ENCODE measurements around the gene KCNQ4. TPM values are rescaled to one million over a fixed set of nuclear protein-coding genes. Genes with fewer than 3 reads are reported as not detected.

The KCNQ4 gene
- polyA plus RNA-seq, 3 donors: 0.13 TPM; not detected in 2

DNA sequence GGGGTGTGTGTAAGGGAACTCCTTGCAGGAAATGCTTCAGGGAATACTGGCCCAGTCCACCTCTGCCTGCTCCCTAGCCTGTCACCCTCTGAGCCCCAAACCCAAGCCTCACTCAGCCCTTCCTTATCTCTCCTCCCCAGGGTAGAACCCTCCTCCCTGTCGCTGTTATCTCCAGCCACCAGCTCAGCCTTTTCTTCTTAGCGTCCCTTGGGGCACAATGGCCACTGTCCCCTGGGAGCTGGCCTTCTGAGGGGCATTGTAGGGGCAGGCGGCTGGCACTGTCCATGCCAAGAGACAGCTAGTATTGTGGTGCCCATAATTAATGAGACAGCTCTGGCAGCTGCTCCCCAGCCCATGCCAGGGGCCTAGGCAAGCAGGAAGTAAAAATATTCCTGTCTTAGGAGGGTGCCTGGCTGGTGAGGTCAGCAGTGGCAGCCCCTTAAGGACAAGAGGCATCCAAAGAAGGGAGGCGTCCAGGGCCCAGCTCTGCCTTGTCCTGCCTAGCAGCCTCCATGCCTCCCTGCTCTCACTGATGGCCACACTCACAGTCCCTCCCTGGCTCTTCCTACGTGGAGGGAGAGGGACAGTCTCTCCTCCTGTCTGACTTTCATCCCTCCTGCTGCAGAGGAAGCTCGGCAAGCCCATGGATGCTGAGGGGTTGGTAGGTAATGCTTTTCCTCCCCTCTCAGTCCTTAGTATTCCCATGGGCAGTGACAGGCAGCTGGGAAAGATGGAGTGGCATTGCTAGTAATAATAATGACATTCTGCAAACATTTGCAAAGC is 37.5 kb downstream of the KCNQ4 start:
- Histone ChIP-seq H3K4me3 (replicated peaks in 1 of 3; ENCODE audit: low read depth in 2 of 3, low read length in 3 of 3) (no peak overlapping the region), H2AFZ (ENCODE audit: insufficient read depth, low read depth, low read length, poor library complexity, severe bottlenecking) (no peak overlapping the region), H3K27me3 (ENCODE audit: control insufficient read depth in 2 of 2, insufficient read depth in 2 of 2, low read length in 2 of 2) (peaks cover 0 to 34% of the 10 kb centered on the region in 2 donors), H3K27ac (ENCODE audit: low read depth in 1 of 2, low read length in 2 of 2) (no peak overlapping the region), H3K36me3 (replicated peaks in 1 of 2; ENCODE audit: control insufficient read depth in 1 of 2, insufficient read depth in 2 of 2, low read length in 2 of 2) (no peaks in the 10 kb centered on the region), H3K9me3 (replicated peaks in 1 of 2; ENCODE audit: control insufficient read depth in 1 of 2, insufficient read depth in 1 of 2, low read length in 2 of 2) (no peaks in the 10 kb centered on the region), H3K4me2 (replicated peaks; ENCODE audit: extremely low read depth, low read length, poor library complexity, severe bottlenecking) (no peak overlapping the region), H4K20me1 (ENCODE audit: insufficient read depth, low read length) (no peaks in the 10 kb centered on the region), H3K9ac (ENCODE audit: insufficient read depth, low read length, poor library complexity, severe bottlenecking) (no peak overlapping the region), H3K79me2 (ENCODE audit: insufficient read depth, low read length) (no peaks in the 10 kb centered on the region), H3K4me1 (ENCODE audit: control insufficient read depth in 1 of 2, insufficient read depth in 2 of 2, low read length in 2 of 2) (peaks cover 25 to 26% of the 10 kb centered on the region in 2 donors)
- Mint-ChIP-seq H3K27ac (no peak overlapping the region), H3K27me3 (ENCODE audit: low read depth in 3 of 3) (peaks cover 27 to 38% (median 33%) of the 10 kb centered on the region in 3 donors), H3K36me3 (peaks cover 0 to 3% of the 10 kb centered on the region in 2 donors), H3K4me3 (no peak overlapping the region), H3K9me3 (peaks cover 0 to 3% (median 0%) of the 10 kb centered on the region in 7 donors), H3K4me1 (peaks cover 30% of the 10 kb centered on the region)
- WGBS (ENCODE audit: insufficient coverage): 92% methylated on average over 2 of the region's 6 CpGs
- DNase-seq: no peak
- TF ChIP-seq, protein P1, sequence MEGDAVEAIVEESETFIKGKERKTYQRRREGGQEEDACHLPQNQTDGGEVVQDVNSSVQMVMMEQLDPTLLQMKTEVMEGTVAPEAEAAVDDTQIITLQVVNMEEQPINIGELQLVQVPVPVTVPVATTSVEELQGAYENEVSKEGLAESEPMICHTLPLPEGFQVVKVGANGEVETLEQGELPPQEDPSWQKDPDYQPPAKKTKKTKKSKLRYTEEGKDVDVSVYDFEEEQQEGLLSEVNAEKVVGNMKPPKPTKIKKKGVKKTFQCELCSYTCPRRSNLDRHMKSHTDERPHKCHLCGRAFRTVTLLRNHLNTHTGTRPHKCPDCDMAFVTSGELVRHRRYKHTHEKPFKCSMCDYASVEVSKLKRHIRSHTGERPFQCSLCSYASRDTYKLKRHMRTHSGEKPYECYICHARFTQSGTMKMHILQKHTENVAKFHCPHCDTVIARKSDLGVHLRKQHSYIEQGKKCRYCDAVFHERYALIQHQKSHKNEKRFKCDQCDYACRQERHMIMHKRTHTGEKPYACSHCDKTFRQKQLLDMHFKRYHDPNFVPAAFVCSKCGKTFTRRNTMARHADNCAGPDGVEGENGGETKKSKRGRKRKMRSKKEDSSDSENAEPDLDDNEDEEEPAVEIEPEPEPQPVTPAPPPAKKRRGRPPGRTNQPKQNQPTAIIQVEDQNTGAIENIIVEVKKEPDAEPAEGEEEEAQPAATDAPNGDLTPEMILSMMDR (IDR thresholded peaks at IDR 0.05): no peak
- intact Hi-C loops (cut with micrococcal nuclease): no loop called here

DNA sequence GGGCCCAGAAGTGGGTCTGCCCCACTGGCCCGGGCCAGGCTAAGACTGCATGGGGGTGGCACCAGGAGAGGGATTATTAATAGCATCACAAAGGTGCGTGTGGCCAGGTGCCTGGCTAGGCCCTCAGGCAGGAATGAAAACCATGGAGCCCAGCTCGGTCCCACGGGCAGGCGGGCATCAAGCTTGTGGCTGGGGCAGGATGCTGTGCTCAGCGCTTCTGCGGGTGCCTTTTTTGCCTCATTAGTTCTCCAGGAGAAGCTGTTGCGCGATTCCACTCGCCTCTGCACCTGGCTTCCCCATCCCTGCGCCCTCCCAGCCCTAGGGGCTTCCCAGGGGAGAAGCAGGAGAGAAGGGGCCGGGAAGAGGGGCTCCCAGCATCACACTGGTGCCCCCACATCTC is 39.3 kb downstream of the KCNQ4 start:
- peaks cover 31% of the 10 kb centered on the region for H3K4me1 Mint-ChIP-seq
- Histone ChIP-seq H3K4me2 (replicated peaks; ENCODE audit: extremely low read depth, low read length, poor library complexity, severe bottlenecking) (no peak overlapping the region), H2AFZ (ENCODE audit: insufficient read depth, low read depth, low read length, poor library complexity, severe bottlenecking) (no peak overlapping the region), H3K27ac (ENCODE audit: low read depth in 1 of 2, low read length in 2 of 2) (no peak overlapping the region), H3K36me3 (replicated peaks in 1 of 2; ENCODE audit: control insufficient read depth in 1 of 2, insufficient read depth in 2 of 2, low read length in 2 of 2) (no peaks in the 10 kb centered on the region), H3K4me1 (ENCODE audit: control insufficient read depth in 1 of 2, insufficient read depth in 2 of 2, low read length in 2 of 2) (peaks cover 25 to 27% of the 10 kb centered on the region in 2 donors), H3K9me3 (replicated peaks in 1 of 2; ENCODE audit: control insufficient read depth in 1 of 2, insufficient read depth in 1 of 2, low read length in 2 of 2) (no peaks in the 10 kb centered on the region), H3K4me3 (replicated peaks in 1 of 3; ENCODE audit: low read depth in 2 of 3, low read length in 3 of 3) (no peak overlapping the region), H3K9ac (ENCODE audit: insufficient read depth, low read length, poor library complexity, severe bottlenecking) (no peak overlapping the region), H4K20me1 (ENCODE audit: insufficient read depth, low read length) (no peaks in the 10 kb centered on the region), H3K79me2 (ENCODE audit: insufficient read depth, low read length) (no peaks in the 10 kb centered on the region), H3K27me3 (ENCODE audit: control insufficient read depth in 2 of 2, insufficient read depth in 2 of 2, low read length in 2 of 2) (peaks cover 0 to 20% of the 10 kb centered on the region in 2 donors)
- H3K27me3 Mint-ChIP-seq (ENCODE audit: low read depth in 3 of 3): peaks cover 14 to 25% (median 20%) of the 10 kb centered on the region in 3 donors
- no peak for DNase-seq
- no peak overlapping the region for H3K27ac Mint-ChIP-seq
- H3K36me3 Mint-ChIP-seq: no peaks in the 10 kb centered on the region
- TF ChIP-seq, protein P1 (IDR thresholded peaks at IDR 0.05): no peak
- WGBS (ENCODE audit: insufficient coverage): 96% methylated on average over 11 of the region's 12 CpGs
- H3K9me3 Mint-ChIP-seq: peaks cover 0 to 3% (median 0%) of the 10 kb centered on the region in 7 donors
- intact Hi-C loops (cut with micrococcal nuclease): no loop called here
- no peak overlapping the region for H3K4me3 Mint-ChIP-seq

Measured in CD14-positive monocyte (primary cell).